ENCODE results near the gene TP53I11.
A peak's percentile ranks its signal among the peaks of the same experiment; 100 is the strongest.

The TP53I11 gene

GRCh38 chr11:44962464-44962863 is 11.8 kb upstream of the TP53I11 start:
- peaks cover 11% of the 10 kb centered on the region for H3K4me1 ChIP-seq (ENCODE audit: control insufficient read depth, insufficient read depth, low read depth, low read length)
- no peak overlapping the region for H3K4ac ChIP-seq (ENCODE audit: low read depth in 1 of 2, low read length in 2 of 2)
- no peaks in the 10 kb centered on the region for H3K36me3 ChIP-seq (ENCODE audit: control insufficient read depth in 1 of 2, insufficient read depth in 2 of 2, low read depth in 1 of 2, low read length in 2 of 2)
- no peak overlapping the region for H2BK120ac ChIP-seq (ENCODE audit: low read depth, low read length)
- no peak overlapping the region for H3K4me2 ChIP-seq (ENCODE audit: low read length, poor library complexity, severe bottlenecking)
- H2BK12ac ChIP-seq (ENCODE audit: low read length in 2 of 2) = no peak overlapping the region
- H4K91ac ChIP-seq (ENCODE audit: low read length) = no peak overlapping the region
- no peak overlapping the region for H2AK5ac ChIP-seq (ENCODE audit: low read length, severe bottlenecking)
- H4K8ac ChIP-seq (ENCODE audit: low read length) = no peak overlapping the region
- H2BK5ac ChIP-seq (ENCODE audit: low read depth, low read length, poor library complexity, severe bottlenecking) = no peak overlapping the region
- H3K27me3 ChIP-seq (ENCODE audit: control insufficient read depth in 1 of 2, insufficient read depth in 1 of 2, low read length in 2 of 2) = peaks cover 4 to 13% of the 10 kb centered on the region in 2 experiments
- no peak for DNase-seq
- no peak overlapping the region for H3K27ac ChIP-seq (ENCODE audit: low read length, poor library complexity, severe bottlenecking)
- no peak overlapping the region for H3K4me3 ChIP-seq (ENCODE audit: insufficient read depth in 1 of 2, low read depth in 1 of 2, low read length in 2 of 2)
- H3K14ac ChIP-seq (ENCODE audit: low read length in 2 of 2) = no peak overlapping the region
- no peak overlapping the region for H3K18ac ChIP-seq (ENCODE audit: low read depth in 1 of 2, low read length in 2 of 2)
- H3K79me1 ChIP-seq (replicated peaks; ENCODE audit: low read length, poor library complexity, severe bottlenecking) = no peaks in the 10 kb centered on the region
- H3K9me3 ChIP-seq (ENCODE audit: control insufficient read depth, low read length) = no peaks in the 10 kb centered on the region
- WGBS = 95% methylated on average over 2 of the region's 3 CpGs
- H3K23ac ChIP-seq (ENCODE audit: low read length in 2 of 2) = no peak overlapping the region
- no peak overlapping the region for H2BK15ac ChIP-seq (ENCODE audit: low read depth, poor library complexity, severe bottlenecking)
- no peak overlapping the region for H3K9ac ChIP-seq (ENCODE audit: low read length)
- H2AFZ ChIP-seq (ENCODE audit: low read depth, low read length) = no peak overlapping the region

GRCh38 chr11:44960200-44960845 is 9.6 kb upstream of the TP53I11 start:
- 27% methylated on average over 7 of the region's 7 CpGs for WGBS
- Histone ChIP-seq H3K4me1 (ENCODE audit: control insufficient read depth, insufficient read depth, low read depth, low read length) (peaks cover 22% of the 10 kb centered on the region), H3K23ac (ENCODE audit: low read length in 2 of 2) (no peak overlapping the region)

GRCh38 chr11:44959064-44959463 is 8.4 kb upstream of the TP53I11 start:
- Histone ChIP-seq H4K8ac (ENCODE audit: low read length) (no peak overlapping the region), H3K27ac (ENCODE audit: low read length, poor library complexity, severe bottlenecking) (no peak overlapping the region), H2BK5ac (ENCODE audit: low read depth, low read length, poor library complexity, severe bottlenecking) (no peak overlapping the region), H3K4me3 (ENCODE audit: insufficient read depth in 1 of 2, low read depth in 1 of 2, low read length in 2 of 2) (no peak overlapping the region), H3K4me2 (ENCODE audit: low read length, poor library complexity, severe bottlenecking) (no peak overlapping the region), H4K91ac (ENCODE audit: low read length) (no peak overlapping the region), H2AFZ (ENCODE audit: low read depth, low read length) (peak overlapping the region; percentile 24), H3K18ac (ENCODE audit: low read depth in 1 of 2, low read length in 2 of 2) (no peak overlapping the region), H3K9ac (ENCODE audit: low read length) (no peak overlapping the region), H3K4ac (ENCODE audit: low read depth in 1 of 2, low read length in 2 of 2) (no peak overlapping the region), H3K4me1 (ENCODE audit: control insufficient read depth, insufficient read depth, low read depth, low read length) (peaks cover 31% of the 10 kb centered on the region), H3K36me3 (ENCODE audit: control insufficient read depth in 1 of 2, insufficient read depth in 2 of 2, low read depth in 1 of 2, low read length in 2 of 2) (no peaks in the 10 kb centered on the region), H3K23ac (ENCODE audit: low read length in 2 of 2) (no peak overlapping the region), H3K14ac (ENCODE audit: low read length in 2 of 2) (no peak overlapping the region), H3K9me3 (ENCODE audit: control insufficient read depth, low read length) (no peaks in the 10 kb centered on the region), H2BK12ac (ENCODE audit: low read length in 2 of 2) (no peak overlapping the region), H2BK15ac (ENCODE audit: low read depth, poor library complexity, severe bottlenecking) (no peak overlapping the region), H3K27me3 (ENCODE audit: control insufficient read depth in 1 of 2, insufficient read depth in 1 of 2, low read length in 2 of 2) (peaks cover 3 to 23% of the 10 kb centered on the region in 2 experiments), H3K79me1 (replicated peaks; ENCODE audit: low read length, poor library complexity, severe bottlenecking) (no peaks in the 10 kb centered on the region), H2AK5ac (ENCODE audit: low read length, severe bottlenecking) (no peak overlapping the region), H2BK120ac (ENCODE audit: low read depth, low read length) (no peak overlapping the region)
- DNase-seq = no peak
- WGBS = 95% methylated on average over 2 of the region's 3 CpGs

More at GRCh38 chr11:44960200-44960845, 9.6 kb upstream of the TP53I11 start:
- peaks cover 3 to 23% of the 10 kb centered on the region in 2 experiments for H3K27me3 ChIP-seq (ENCODE audit: control insufficient read depth in 1 of 2, insufficient read depth in 1 of 2, low read length in 2 of 2)
- peak overlapping the region; percentile 29 for H3K4me2 ChIP-seq (ENCODE audit: low read length, poor library complexity, severe bottlenecking)
- H2AK5ac ChIP-seq (ENCODE audit: low read length, severe bottlenecking) = no peak overlapping the region
- no peak overlapping the region for H2BK15ac ChIP-seq (ENCODE audit: low read depth, poor library complexity, severe bottlenecking)
- no peaks in the 10 kb centered on the region for H3K79me1 ChIP-seq (replicated peaks; ENCODE audit: low read length, poor library complexity, severe bottlenecking)
- peak overlapping the region; percentile 61 for H4K8ac ChIP-seq (ENCODE audit: low read length)
- no peak overlapping the region for H2BK120ac ChIP-seq (ENCODE audit: low read depth, low read length)
- no peak overlapping the region for H3K27ac ChIP-seq (ENCODE audit: low read length, poor library complexity, severe bottlenecking)
- no peaks in the 10 kb centered on the region for H3K9me3 ChIP-seq (ENCODE audit: control insufficient read depth, low read length)
- H3K14ac ChIP-seq (ENCODE audit: low read length in 2 of 2) = no peak overlapping the region
- H3K18ac ChIP-seq (ENCODE audit: low read depth in 1 of 2, low read length in 2 of 2) = peak overlapping the region in 1 of 2 experiments; percentile 61
- H3K36me3 ChIP-seq (ENCODE audit: control insufficient read depth in 1 of 2, insufficient read depth in 2 of 2, low read depth in 1 of 2, low read length in 2 of 2) = no peaks in the 10 kb centered on the region
- H3K4ac ChIP-seq (ENCODE audit: low read depth in 1 of 2, low read length in 2 of 2) = no peak overlapping the region
- no peak overlapping the region for H2BK12ac ChIP-seq (ENCODE audit: low read length in 2 of 2)
- no peak overlapping the region for H2AFZ ChIP-seq (ENCODE audit: low read depth, low read length)
- H4K91ac ChIP-seq (ENCODE audit: low read length) = no peak overlapping the region
- H3K9ac ChIP-seq (ENCODE audit: low read length) = no peak overlapping the region
- no peak overlapping the region for H2BK5ac ChIP-seq (ENCODE audit: low read depth, low read length, poor library complexity, severe bottlenecking)
- no peak overlapping the region for H3K4me3 ChIP-seq (ENCODE audit: insufficient read depth in 1 of 2, low read depth in 1 of 2, low read length in 2 of 2)
- no peak for DNase-seq

- Histone ChIP-seq H2BK120ac (ENCODE audit: low read depth, low read length) (peak overlapping the region; percentile 39), H2BK15ac (ENCODE audit: low read depth, poor library complexity, severe bottlenecking) (no peak overlapping the region), H4K8ac (ENCODE audit: low read length) (no peak overlapping the region), H3K27ac (ENCODE audit: low read length, poor library complexity, severe bottlenecking) (no peak overlapping the region), H3K4me3 (ENCODE audit: insufficient read depth in 1 of 2, low read depth in 1 of 2, low read length in 2 of 2) (no peak overlapping the region), H2BK12ac (ENCODE audit: low read length in 2 of 2) (peak overlapping the region; percentile 0 to 10), H3K79me1 (replicated peaks; ENCODE audit: low read length, poor library complexity, severe bottlenecking) (no peaks in the 10 kb centered on the region), H3K36me3 (ENCODE audit: control insufficient read depth in 1 of 2, insufficient read depth in 2 of 2, low read depth in 1 of 2, low read length in 2 of 2) (no peaks in the 10 kb centered on the region), H4K91ac (ENCODE audit: low read length) (peak overlapping the region; percentile 2), H3K4me1 (ENCODE audit: control insufficient read depth, insufficient read depth, low read depth, low read length) (peaks cover 32% of the 10 kb centered on the region), H2AK5ac (ENCODE audit: low read length, severe bottlenecking) (no peak overlapping the region), H3K23ac (ENCODE audit: low read length in 2 of 2) (no peak overlapping the region), H2AFZ (ENCODE audit: low read depth, low read length) (no peak overlapping the region), H3K4me2 (ENCODE audit: low read length, poor library complexity, severe bottlenecking) (no peak overlapping the region), H3K27me3 (ENCODE audit: control insufficient read depth in 1 of 2, insufficient read depth in 1 of 2, low read length in 2 of 2) (peaks cover 3 to 23% of the 10 kb centered on the region in 2 experiments), H3K4ac (ENCODE audit: low read depth in 1 of 2, low read length in 2 of 2) (no peak overlapping the region), H3K14ac (ENCODE audit: low read length in 2 of 2) (no peak overlapping the region), H3K9me3 (ENCODE audit: control insufficient read depth, low read length) (no peaks in the 10 kb centered on the region), H3K9ac (ENCODE audit: low read length) (no peak overlapping the region), H3K18ac (ENCODE audit: low read depth in 1 of 2, low read length in 2 of 2) (peak overlapping the region in 1 of 2 experiments; percentile 15), H2BK5ac (ENCODE audit: low read depth, low read length, poor library complexity, severe bottlenecking) (no peak overlapping the region)
- no peak for DNase-seq
- whole genome bisulfite sequencing = 59% methylated on average over 6 of the region's 8 CpGs
Observed at GRCh38 chr11:44957776-44958564, 7.3 kb upstream of the TP53I11 start.
